IPS-NIHi11 (cell line): ENCODE data around the gene PPA1.
"Not testable (repeated sequence)": the region's sequence is repeated elsewhere in the genome, so short reads cannot be mapped to it uniquely, and the experiment has no call there.

Experiments used
- DNase-seq: peaks from one replicate; pipeline ENCODE4 v3.0.0; 2012; ENCODE audit warnings: mixed read lengths, low spot score

PPA1 gene

GRCh38 chr10:70169011-70169410 lies 64.2 kb downstream of the PPA1 start:
- DNase-seq: no peak

GRCh38 chr10:70167246-70167645 lies 66.0 kb downstream of the PPA1 start:
- DNase-seq: no peak

GRCh38 chr10:70166394-70166793 lies 66.8 kb downstream of the PPA1 start:
- DNase-seq: no peak

- DNase-seq: no peak
Observed at GRCh38 chr10:70164163-70164562, 69.1 kb downstream of the PPA1 start.

GRCh38 chr10:70163448-70163847 lies 69.8 kb downstream of the PPA1 start:
- DNase-seq: no peak

GRCh38 chr10:70162892-70163201 lies 70.4 kb downstream of the PPA1 start:
- no peak for DNase-seq

- DNase-seq: no peak
Observed at GRCh38 chr10:70162151-70162891, 70.9 kb downstream of the PPA1 start.

GRCh38 chr10:70160798-70161197 lies 72.4 kb downstream of the PPA1 start:
- DNase-seq: no peak

GRCh38 chr10:70159366-70159765 lies 73.9 kb downstream of the PPA1 start:
- DNase-seq: not testable (repeated sequence)

GRCh38 chr10:70158113-70158512 lies 75.1 kb downstream of the PPA1 start:
- no peak for DNase-seq

GRCh38 chr10:70155255-70155838 lies 77.9 kb downstream of the PPA1 start:
- DNase-seq: no peak
